Activated gamma-delta T cell treated with Interleukin-2 at 50 U/mL for 16 hours (primary cell): ENCODE measurements around the gene COL10A1.

Experiments used
- DNase-seq: peaks from one replicate; pipeline ENCODE4 v3.0.0-alpha.2; 2020

The COL10A1 gene

GRCh38 chr6:116126032-116126431 is at the start of gene COL10A1:
COL10A1 (minus strand) TSS chr6:116126132; CDS start chr6:116125492, 640 bp downstream.
- DNase-seq: no peak

GRCh38 chr6:116175344-116175743 is 49.4 kb upstream of the COL10A1 start:
- DNase-seq: no peak

GRCh38 chr6:116173928-116174327 is 48.0 kb upstream of the COL10A1 start:
- DNase-seq: no peak

- no peak for DNase-seq
Measured at GRCh38 chr6:116170358-116171057, 44.6 kb upstream of the COL10A1 start.

- no peak for DNase-seq
Measured at GRCh38 chr6:116169880-116170279, 43.9 kb upstream of the COL10A1 start.

- DNase-seq: no peak
Measured at GRCh38 chr6:116168148-116168547, 42.2 kb upstream of the COL10A1 start.

- no peak for DNase-seq
Measured at GRCh38 chr6:116166369-116166768, 40.4 kb upstream of the COL10A1 start.

- DNase-seq: no peak
Measured at GRCh38 chr6:116165596-116165995, 39.7 kb upstream of the COL10A1 start.

- DNase-seq: no peak
Measured at GRCh38 chr6:116159782-116160524, 34.0 kb upstream of the COL10A1 start.

GRCh38 chr6:116158641-116159040 is 32.7 kb upstream of the COL10A1 start:
- no peak for DNase-seq

- no peak for DNase-seq
Measured at GRCh38 chr6:116157391-116157790, 31.5 kb upstream of the COL10A1 start.

GRCh38 chr6:116156405-116157326 is 30.7 kb upstream of the COL10A1 start:
- DNase-seq: no peak

GRCh38 chr6:116154887-116155286 is 29.0 kb upstream of the COL10A1 start:
- DNase-seq: no peak

- DNase-seq: no peak
Measured at GRCh38 chr6:116152620-116153019, 26.7 kb upstream of the COL10A1 start.

- no peak for DNase-seq
Measured at GRCh38 chr6:116145803-116146675, 20.1 kb upstream of the COL10A1 start.

- DNase-seq: no peak
Measured at GRCh38 chr6:116144605-116145004, 18.7 kb upstream of the COL10A1 start.

GRCh38 chr6:116139917-116140316 is 14.0 kb upstream of the COL10A1 start:
- DNase-seq: no peak

- DNase-seq: peak; percentile 6
Measured at GRCh38 chr6:116136933-116137340, 11.0 kb upstream of the COL10A1 start.

GRCh38 chr6:116136373-116136772 is 10.4 kb upstream of the COL10A1 start:
- no peak for DNase-seq

- no peak for DNase-seq
Measured at GRCh38 chr6:116133453-116133852, 7.5 kb upstream of the COL10A1 start.

- DNase-seq: no peak
Measured at GRCh38 chr6:116127771-116128493, 2.0 kb upstream of the COL10A1 start.

- no peak for DNase-seq
Measured at GRCh38 chr6:116120430-116120829, 5.5 kb downstream of the COL10A1 start.
